ENCODE data around the gene LCA5L.
"Not testable (repeated sequence)": the region's sequence is repeated elsewhere in the genome, so short reads cannot be mapped to it uniquely, and the experiment has no call there.

Gene LCA5L

GRCh38 chr21:39387461-39388037 lies 58.0 kb downstream of the LCA5L start:
- peak; percentile 75 for DNase-seq (ENCODE audit: low read depth)

GRCh38 chr21:39386899-39387298 lies 58.7 kb downstream of the LCA5L start:
- DNase-seq (ENCODE audit: low read depth): no peak

GRCh38 chr21:39386194-39386593 lies 59.4 kb downstream of the LCA5L start:
- DNase-seq (ENCODE audit: low read depth): no peak

- DNase-seq (ENCODE audit: low read depth): no peak
Measured at GRCh38 chr21:39385299-39386145, 60.1 kb downstream of the LCA5L start.

- DNase-seq (ENCODE audit: low read depth): no peak
Measured at GRCh38 chr21:39384674-39385298, 60.8 kb downstream of the LCA5L start.

GRCh38 chr21:39382096-39382495 lies 63.5 kb downstream of the LCA5L start:
- DNase-seq (ENCODE audit: low read depth): not testable (repeated sequence)

- no peak for DNase-seq (ENCODE audit: low read depth)
Measured at GRCh38 chr21:39381009-39381408, 64.6 kb downstream of the LCA5L start.

GRCh38 chr21:39379986-39380891 lies 65.3 kb downstream of the LCA5L start:
- DNase-seq (ENCODE audit: low read depth): peak; percentile 87

- no peak for DNase-seq (ENCODE audit: low read depth)
Measured at GRCh38 chr21:39377444-39378050, 68.0 kb downstream of the LCA5L start.

- DNase-seq (ENCODE audit: low read depth): no peak
Measured at GRCh38 chr21:39375446-39375845, 70.1 kb downstream of the LCA5L start.

GRCh38 chr21:39374046-39374445 lies 71.5 kb downstream of the LCA5L start:
- no peak for DNase-seq (ENCODE audit: low read depth)

- DNase-seq (ENCODE audit: low read depth): no peak
Measured at GRCh38 chr21:39373634-39374033, 71.9 kb downstream of the LCA5L start.

- DNase-seq (ENCODE audit: low read depth): not testable (repeated sequence)
Measured at GRCh38 chr21:39369896-39370288, 75.7 kb downstream of the LCA5L start.

GRCh38 chr21:39367783-39368182 lies 77.8 kb downstream of the LCA5L start:
- no peak for DNase-seq (ENCODE audit: low read depth)

GRCh38 chr21:39366563-39366962 lies 79.0 kb downstream of the LCA5L start:
- DNase-seq (ENCODE audit: low read depth): no peak

- no peak for DNase-seq (ENCODE audit: low read depth)
Measured at GRCh38 chr21:39364949-39365348, 80.6 kb downstream of the LCA5L start.

GRCh38 chr21:39363607-39364555 lies 81.7 kb downstream of the LCA5L start:
- no peak for DNase-seq (ENCODE audit: low read depth)

GRCh38 chr21:39362733-39363132 lies 82.8 kb downstream of the LCA5L start:
- no peak for DNase-seq (ENCODE audit: low read depth)

- no peak for DNase-seq (ENCODE audit: low read depth)
Measured at GRCh38 chr21:39359382-39359781, 86.2 kb downstream of the LCA5L start.
